KMS-11 (cell line): Measurements from ENCODE around the gene RAB44.

Experiments used
- H2AFZ ChIP-seq: fragments of 200-600 bp; sonication (generic); 2 replicates; pipeline ENCODE4 v1.6.1; 2016; ENCODE audit warnings: antibody characterized with exemption, mixed run types, low read depth
- H3K27ac ChIP-seq: fragments of 200-600 bp; sonication (generic); 2 replicates; pipeline ENCODE4 v1.6.1; 2016; ENCODE audit warnings: mild to moderate bottlenecking, mixed run types
- H3K27me3 ChIP-seq: fragments of 200-600 bp; sonication (generic); 2 replicates; pipeline ENCODE4 v1.6.1; 2017; ENCODE audit warnings: mild to moderate bottlenecking, low read depth, mixed run types, moderate library complexity; ENCODE audit not compliant: insufficient read depth
- H3K36me3 ChIP-seq: fragments of 200-600 bp; sonication (generic); 2 replicates; pipeline ENCODE4 v1.6.1; 2017; ENCODE audit warnings: mild to moderate bottlenecking, mixed run types; ENCODE audit not compliant: insufficient read depth
- H3K4me1 ChIP-seq: fragments of 200-600 bp; sonication (generic); 2 replicates; pipeline ENCODE4 v1.6.1; 2016; ENCODE audit warnings: mild to moderate bottlenecking, low read depth, mixed run types; ENCODE audit not compliant: poor library complexity, severe bottlenecking
- H3K4me2 ChIP-seq: fragments of 200-600 bp; sonication (generic); 2 replicates; pipeline ENCODE4 v1.7.0; 2016; ENCODE audit warnings: mild to moderate bottlenecking, mixed run types
- H3K4me3 ChIP-seq: fragments of 200-600 bp; sonication (generic); IDR thresholded peaks from 2 replicates; pipeline ENCODE4 v1.6.1; 2017; ENCODE audit warnings: low read depth, low read length, mixed read lengths; ENCODE audit not compliant: insufficient read depth
- H3K79me2 ChIP-seq: fragments of 200-600 bp; sonication (generic); 2 replicates; pipeline ENCODE4 v1.6.1; 2016; ENCODE audit warnings: low read depth, mixed run types; ENCODE audit not compliant: insufficient read depth
- H3K9ac ChIP-seq: fragments of 200-600 bp; sonication (generic); 2 replicates; pipeline ENCODE4 v1.6.1; 2016; ENCODE audit warnings: mild to moderate bottlenecking, mixed run types
- H4K20me1 ChIP-seq: fragments of 200-600 bp; sonication (generic); 2 replicates; pipeline ENCODE4 v1.6.1; 2016; ENCODE audit warnings: mild to moderate bottlenecking, mixed run types; ENCODE audit not compliant: insufficient read depth
- TF ChIP-seq, protein P1 (sequence below): fragments of 200-600 bp; sonication (generic); conservative IDR thresholded peaks from 2 replicates; pipeline ENCODE4 v1.6.1; 2017; ENCODE audit warnings: low read depth, mild to moderate bottlenecking, antibody characterized with exemption, low read length, moderate library complexity, mixed read lengths

The RAB44 gene

DNA sequence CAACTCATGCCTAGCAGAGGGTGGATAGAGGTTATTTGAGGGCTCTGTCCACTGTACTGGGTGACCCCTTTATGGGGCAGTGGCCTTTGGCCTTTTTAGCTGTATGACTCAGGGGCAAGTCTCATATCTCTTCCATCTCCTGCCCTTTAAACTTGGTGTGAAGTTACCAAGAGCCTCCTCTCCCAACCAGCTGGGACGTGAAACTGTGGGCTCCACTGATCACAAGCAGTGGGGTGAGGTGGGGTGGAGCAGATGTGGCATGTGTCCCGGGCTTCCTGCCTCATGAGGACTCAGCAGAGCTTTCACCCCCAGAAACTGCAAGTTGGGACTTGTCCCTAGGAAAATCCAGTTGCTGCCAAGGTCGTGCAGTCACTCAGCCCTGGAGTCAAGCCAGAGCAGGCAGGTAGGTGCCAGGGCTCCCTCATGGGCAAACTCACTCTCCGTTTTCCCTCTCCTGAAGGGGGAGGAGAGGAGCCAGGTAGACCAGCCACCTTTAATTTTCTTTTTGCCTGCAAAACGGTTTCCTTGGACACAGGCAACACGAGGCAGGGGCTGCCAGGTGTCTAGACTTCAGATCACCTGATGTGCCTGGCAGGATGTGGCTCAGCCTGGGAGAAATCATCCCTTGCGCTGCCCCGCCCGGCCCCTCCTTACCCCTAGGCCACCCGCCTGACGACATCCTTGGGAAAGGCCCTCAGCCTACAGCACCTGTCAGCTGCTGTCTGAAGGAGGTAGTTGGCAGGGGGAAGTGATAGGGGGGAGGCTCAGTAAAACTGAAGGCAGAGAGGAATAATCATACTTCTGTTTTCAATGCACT is 15.1 kb upstream of the RAB44 start:
- no peaks in the 10 kb centered on the region for H3K36me3 ChIP-seq
- H3K4me2 ChIP-seq = no peak overlapping the region
- no peak overlapping the region for H3K9ac ChIP-seq
- no peak overlapping the region for H3K4me3 ChIP-seq
- no peak overlapping the region for H3K27ac ChIP-seq
- H4K20me1 ChIP-seq = no peaks in the 10 kb centered on the region
- H2AFZ ChIP-seq = no peak overlapping the region
- TF ChIP-seq, protein P1, sequence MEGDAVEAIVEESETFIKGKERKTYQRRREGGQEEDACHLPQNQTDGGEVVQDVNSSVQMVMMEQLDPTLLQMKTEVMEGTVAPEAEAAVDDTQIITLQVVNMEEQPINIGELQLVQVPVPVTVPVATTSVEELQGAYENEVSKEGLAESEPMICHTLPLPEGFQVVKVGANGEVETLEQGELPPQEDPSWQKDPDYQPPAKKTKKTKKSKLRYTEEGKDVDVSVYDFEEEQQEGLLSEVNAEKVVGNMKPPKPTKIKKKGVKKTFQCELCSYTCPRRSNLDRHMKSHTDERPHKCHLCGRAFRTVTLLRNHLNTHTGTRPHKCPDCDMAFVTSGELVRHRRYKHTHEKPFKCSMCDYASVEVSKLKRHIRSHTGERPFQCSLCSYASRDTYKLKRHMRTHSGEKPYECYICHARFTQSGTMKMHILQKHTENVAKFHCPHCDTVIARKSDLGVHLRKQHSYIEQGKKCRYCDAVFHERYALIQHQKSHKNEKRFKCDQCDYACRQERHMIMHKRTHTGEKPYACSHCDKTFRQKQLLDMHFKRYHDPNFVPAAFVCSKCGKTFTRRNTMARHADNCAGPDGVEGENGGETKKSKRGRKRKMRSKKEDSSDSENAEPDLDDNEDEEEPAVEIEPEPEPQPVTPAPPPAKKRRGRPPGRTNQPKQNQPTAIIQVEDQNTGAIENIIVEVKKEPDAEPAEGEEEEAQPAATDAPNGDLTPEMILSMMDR = no peak
- H3K4me1 ChIP-seq = peaks cover 16% of the 10 kb centered on the region
- H3K27me3 ChIP-seq = peaks cover 33% of the 10 kb centered on the region
- H3K79me2 ChIP-seq = no peaks in the 10 kb centered on the region

DNA sequence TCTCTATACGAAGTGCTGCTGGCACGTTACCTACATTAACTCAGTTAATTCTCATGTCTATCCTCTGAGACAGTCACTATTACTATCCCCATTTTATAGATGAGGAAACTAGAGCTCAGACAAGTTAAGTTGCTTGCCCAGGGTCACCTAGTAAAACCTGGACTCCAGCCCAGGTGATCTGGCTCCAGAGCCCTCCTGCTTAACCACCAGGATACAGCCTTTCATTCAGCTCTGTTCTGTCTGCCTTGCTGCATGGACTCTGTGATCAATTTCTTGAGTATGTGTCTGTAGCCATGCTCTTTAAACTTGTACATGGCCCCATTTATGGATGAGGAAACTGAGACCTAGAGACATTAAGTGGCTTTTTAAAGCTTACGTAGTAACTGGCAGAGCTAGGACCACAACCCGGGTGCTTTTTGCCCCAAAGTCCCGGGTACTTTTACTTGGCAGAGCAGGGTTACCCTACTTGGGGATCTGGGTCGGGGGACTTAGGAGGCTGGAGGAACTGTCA is 14.4 kb upstream of the RAB44 start:
- H3K27ac ChIP-seq = no peak overlapping the region
- no peak overlapping the region for H2AFZ ChIP-seq
- TF ChIP-seq, protein P1 = no peak
- H3K4me1 ChIP-seq = peaks cover 16% of the 10 kb centered on the region
- H3K36me3 ChIP-seq = no peaks in the 10 kb centered on the region
- no peaks in the 10 kb centered on the region for H4K20me1 ChIP-seq
- no peaks in the 10 kb centered on the region for H3K79me2 ChIP-seq
- no peak overlapping the region for H3K4me2 ChIP-seq
- H3K4me3 ChIP-seq = no peak overlapping the region
- no peak overlapping the region for H3K9ac ChIP-seq
- H3K27me3 ChIP-seq = peaks cover 26% of the 10 kb centered on the region

DNA sequence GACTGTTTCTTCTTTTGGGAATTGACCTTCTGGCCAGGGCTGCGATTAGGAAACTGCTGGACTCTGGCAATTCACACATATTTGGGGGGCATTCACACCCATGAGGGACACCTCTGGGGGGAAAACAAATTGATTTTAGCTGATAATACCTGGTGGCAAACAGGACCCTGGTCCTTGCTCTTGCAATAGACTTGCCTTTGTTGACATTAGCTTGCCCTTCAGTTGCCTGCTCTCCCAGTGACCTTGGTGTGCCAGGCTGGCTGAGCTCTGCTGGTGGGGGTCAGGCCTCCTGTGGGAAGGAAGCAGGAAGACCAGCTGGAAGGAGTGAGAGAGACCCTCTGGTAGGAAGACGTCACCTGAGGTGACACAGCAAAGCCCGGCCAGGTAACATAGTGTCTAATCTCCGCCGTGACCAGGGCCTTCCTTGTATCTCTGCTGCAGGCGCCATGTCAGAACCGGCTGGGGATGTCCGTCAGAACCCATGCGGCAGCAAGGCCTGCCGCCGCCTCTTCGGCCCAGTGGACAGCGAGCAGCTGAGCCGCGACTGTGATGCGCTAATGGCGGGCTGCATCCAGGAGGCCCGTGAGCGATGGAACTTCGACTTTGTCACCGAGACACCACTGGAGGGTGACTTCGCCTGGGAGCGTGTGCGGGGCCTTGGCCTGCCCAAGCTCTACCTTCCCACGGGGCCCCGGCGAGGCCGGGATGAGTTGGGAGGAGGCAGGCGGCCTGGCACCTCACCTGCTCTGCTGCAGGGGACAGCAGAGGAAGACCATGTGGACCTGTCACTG is 13.8 kb upstream of the RAB44 start:
- no peak overlapping the region for H3K27ac ChIP-seq
- H3K27me3 ChIP-seq = peaks cover 22% of the 10 kb centered on the region
- H3K4me1 ChIP-seq = peaks cover 16% of the 10 kb centered on the region
- H3K4me2 ChIP-seq = no peak overlapping the region
- no peak overlapping the region for H2AFZ ChIP-seq
- H4K20me1 ChIP-seq = no peaks in the 10 kb centered on the region
- no peak overlapping the region for H3K4me3 ChIP-seq
- H3K79me2 ChIP-seq = no peaks in the 10 kb centered on the region
- TF ChIP-seq, protein P1 = no peak
- no peaks in the 10 kb centered on the region for H3K36me3 ChIP-seq
- H3K9ac ChIP-seq = no peak overlapping the region

DNA sequence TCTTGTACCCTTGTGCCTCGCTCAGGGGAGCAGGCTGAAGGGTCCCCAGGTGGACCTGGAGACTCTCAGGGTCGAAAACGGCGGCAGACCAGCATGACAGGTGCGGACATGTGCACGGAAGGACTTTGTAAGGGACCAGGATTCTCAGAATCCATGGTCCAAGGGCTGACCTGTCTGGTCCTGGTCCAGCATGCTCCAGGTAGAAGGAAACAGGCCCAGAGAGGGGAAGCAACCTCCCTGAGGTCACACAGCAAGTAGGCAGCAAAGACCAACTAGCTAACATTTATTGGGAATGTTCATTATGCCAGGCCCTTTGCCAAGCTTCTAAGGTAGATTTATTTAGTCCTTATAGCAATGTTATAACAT is 13.2 kb upstream of the RAB44 start:
- no peak overlapping the region for H3K4me2 ChIP-seq
- H2AFZ ChIP-seq = no peak overlapping the region
- H3K9ac ChIP-seq = no peak overlapping the region
- peaks cover 16% of the 10 kb centered on the region for H3K27me3 ChIP-seq
- no peaks in the 10 kb centered on the region for H4K20me1 ChIP-seq
- no peaks in the 10 kb centered on the region for H3K36me3 ChIP-seq
- TF ChIP-seq, protein P1 = no peak
- no peak overlapping the region for H3K27ac ChIP-seq
- no peak overlapping the region for H3K4me3 ChIP-seq
- H3K4me1 ChIP-seq = peaks cover 16% of the 10 kb centered on the region
- H3K79me2 ChIP-seq = no peaks in the 10 kb centered on the region
